ENCODE measurements around the gene MBD4.

DNA sequence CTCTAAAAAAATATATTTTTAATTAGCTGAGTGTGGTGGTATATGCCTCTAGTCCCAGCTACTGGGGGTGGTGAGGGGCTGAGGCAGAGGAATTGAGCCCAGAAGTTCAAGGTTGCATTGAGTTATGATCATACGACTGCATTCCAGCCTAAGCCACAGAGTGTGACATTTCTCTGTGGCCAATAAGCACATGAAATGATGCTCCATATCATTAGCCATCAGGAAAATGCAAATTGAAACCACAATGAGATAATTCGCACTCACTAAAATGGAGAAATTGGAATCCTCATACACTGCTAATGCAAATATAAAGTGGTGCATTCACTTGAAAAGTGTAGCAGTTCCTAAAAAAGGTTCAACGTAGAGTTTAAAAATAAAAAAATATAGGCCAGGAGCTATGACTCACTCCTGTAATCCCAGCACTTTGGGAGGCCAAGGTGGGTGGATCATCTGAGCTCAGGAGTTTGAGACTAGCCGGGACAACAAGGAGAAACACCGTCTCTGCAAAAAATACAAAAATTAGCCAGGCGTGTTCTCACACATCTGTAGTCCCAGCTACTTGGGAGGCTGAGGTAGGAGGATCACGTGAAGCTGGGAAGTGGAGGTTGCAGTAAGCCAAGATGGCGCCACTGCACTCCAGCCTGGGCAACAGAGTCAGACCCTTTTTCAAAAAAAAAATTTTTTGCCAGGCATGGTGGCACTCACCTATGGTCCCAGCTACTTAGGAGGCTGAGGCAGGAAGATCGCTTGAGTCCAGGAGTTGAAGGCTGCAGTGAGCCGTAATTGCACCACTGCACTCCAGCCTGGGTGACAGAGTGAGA is 35.4 kb upstream of the MBD4 start:
- TF ChIP-seq, protein P1, sequence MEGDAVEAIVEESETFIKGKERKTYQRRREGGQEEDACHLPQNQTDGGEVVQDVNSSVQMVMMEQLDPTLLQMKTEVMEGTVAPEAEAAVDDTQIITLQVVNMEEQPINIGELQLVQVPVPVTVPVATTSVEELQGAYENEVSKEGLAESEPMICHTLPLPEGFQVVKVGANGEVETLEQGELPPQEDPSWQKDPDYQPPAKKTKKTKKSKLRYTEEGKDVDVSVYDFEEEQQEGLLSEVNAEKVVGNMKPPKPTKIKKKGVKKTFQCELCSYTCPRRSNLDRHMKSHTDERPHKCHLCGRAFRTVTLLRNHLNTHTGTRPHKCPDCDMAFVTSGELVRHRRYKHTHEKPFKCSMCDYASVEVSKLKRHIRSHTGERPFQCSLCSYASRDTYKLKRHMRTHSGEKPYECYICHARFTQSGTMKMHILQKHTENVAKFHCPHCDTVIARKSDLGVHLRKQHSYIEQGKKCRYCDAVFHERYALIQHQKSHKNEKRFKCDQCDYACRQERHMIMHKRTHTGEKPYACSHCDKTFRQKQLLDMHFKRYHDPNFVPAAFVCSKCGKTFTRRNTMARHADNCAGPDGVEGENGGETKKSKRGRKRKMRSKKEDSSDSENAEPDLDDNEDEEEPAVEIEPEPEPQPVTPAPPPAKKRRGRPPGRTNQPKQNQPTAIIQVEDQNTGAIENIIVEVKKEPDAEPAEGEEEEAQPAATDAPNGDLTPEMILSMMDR (IDR thresholded peaks at IDR 0.05): no peak
- TF ChIP-seq POLR2AphosphoS5 (IDR thresholded peaks at IDR 0.05): no peak

All from upper lobe of left lung (tissue), 4 donors.